C4-2B (cell line): ENCODE measurements around the gene TTLL8.

ENCODE experiments used
- CTCF ChIP-seq: fragments of 450-650 bp; conservative IDR thresholded peaks from 2 replicates; pipeline ENCODE4 v1.5.1; 2017; ENCODE audit warnings: mild to moderate bottlenecking
- ZFX ChIP-seq: fragments of 450-650 bp; IDR thresholded peaks from 2 replicates; pipeline ENCODE4 v1.6.1; 2017

GRCh38 chr22:50035131-50035881 lies 22.8 kb downstream of the TTLL8 start:
- TF ChIP-seq CTCF: no peak
- no peak for TF ChIP-seq ZFX
